WERI-Rb-1 (cell line): ENCODE data around the gene TMEM164.

Source experiments
- DNase-seq: peaks from one replicate; pipeline ENCODE4 v3.0.0-alpha.2; 2020
- H3K27ac ChIP-seq: fragments of 250-450 bp; sonication (Bioruptor Pico); 2 replicates; pipeline ENCODE4 v1.5.1; 2020; ENCODE audit warnings: mild to moderate bottlenecking, moderate library complexity
- H3K27me3 ChIP-seq: fragments of 250-450 bp; sonication (Bioruptor Pico); 2 replicates; pipeline ENCODE4 v1.5.1; 2021; ENCODE audit warnings: mild to moderate bottlenecking, low read depth, moderate library complexity; ENCODE audit not compliant: insufficient read depth, severe bottlenecking
- H3K36me3 ChIP-seq: fragments of 250-450 bp; sonication (Bioruptor Pico); 2 replicates; pipeline ENCODE4 v1.5.1; 2020; ENCODE audit warnings: mild to moderate bottlenecking, moderate library complexity
- H3K4me3 ChIP-seq: 2 replicates; pipeline ENCODE4 v1.5.1; 2011; ENCODE audit warnings: low read depth, mild to moderate bottlenecking, control low read depth, low read length
- H3K9me3 ChIP-seq: fragments of 250-450 bp; sonication (Bioruptor Pico); 2 replicates; pipeline ENCODE4 v1.5.1; 2021; ENCODE audit warnings: mild to moderate bottlenecking, moderate library complexity; ENCODE audit not compliant: severe bottlenecking
- TF ChIP-seq, protein P1 (sequence below): IDR thresholded peaks from 2 replicates; pipeline ENCODE4 v1.5.1; 2011; ENCODE audit warnings: low read depth, mild to moderate bottlenecking, control low read depth, inconsistent platforms, low read length

TMEM164 gene

GRCh38 chrX:110070970-110071369 is 68.1 kb downstream of the TMEM164 start:
- no peak for DNase-seq
- H3K27me3 ChIP-seq = no peaks in the 10 kb centered on the region

GRCh38 chrX:110081320-110081719 is 78.4 kb downstream of the TMEM164 start:
- no peak for DNase-seq
- Histone ChIP-seq H3K9me3 (no peaks in the 10 kb centered on the region), H3K36me3 (no peaks in the 10 kb centered on the region), H3K27ac (no peak overlapping the region), H3K27me3 (no peaks in the 10 kb centered on the region), H3K4me3 (no peak overlapping the region)
- TF ChIP-seq, protein P1, sequence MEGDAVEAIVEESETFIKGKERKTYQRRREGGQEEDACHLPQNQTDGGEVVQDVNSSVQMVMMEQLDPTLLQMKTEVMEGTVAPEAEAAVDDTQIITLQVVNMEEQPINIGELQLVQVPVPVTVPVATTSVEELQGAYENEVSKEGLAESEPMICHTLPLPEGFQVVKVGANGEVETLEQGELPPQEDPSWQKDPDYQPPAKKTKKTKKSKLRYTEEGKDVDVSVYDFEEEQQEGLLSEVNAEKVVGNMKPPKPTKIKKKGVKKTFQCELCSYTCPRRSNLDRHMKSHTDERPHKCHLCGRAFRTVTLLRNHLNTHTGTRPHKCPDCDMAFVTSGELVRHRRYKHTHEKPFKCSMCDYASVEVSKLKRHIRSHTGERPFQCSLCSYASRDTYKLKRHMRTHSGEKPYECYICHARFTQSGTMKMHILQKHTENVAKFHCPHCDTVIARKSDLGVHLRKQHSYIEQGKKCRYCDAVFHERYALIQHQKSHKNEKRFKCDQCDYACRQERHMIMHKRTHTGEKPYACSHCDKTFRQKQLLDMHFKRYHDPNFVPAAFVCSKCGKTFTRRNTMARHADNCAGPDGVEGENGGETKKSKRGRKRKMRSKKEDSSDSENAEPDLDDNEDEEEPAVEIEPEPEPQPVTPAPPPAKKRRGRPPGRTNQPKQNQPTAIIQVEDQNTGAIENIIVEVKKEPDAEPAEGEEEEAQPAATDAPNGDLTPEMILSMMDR = no peak

More at GRCh38 chrX:110070970-110071369, 68.1 kb downstream of the TMEM164 start:
- Histone ChIP-seq H3K9me3 (no peaks in the 10 kb centered on the region), H3K27ac (no peak overlapping the region), H3K4me3 (no peak overlapping the region), H3K36me3 (peaks cover 23% of the 10 kb centered on the region)
- TF ChIP-seq, protein P1 = no peak

DNA sequence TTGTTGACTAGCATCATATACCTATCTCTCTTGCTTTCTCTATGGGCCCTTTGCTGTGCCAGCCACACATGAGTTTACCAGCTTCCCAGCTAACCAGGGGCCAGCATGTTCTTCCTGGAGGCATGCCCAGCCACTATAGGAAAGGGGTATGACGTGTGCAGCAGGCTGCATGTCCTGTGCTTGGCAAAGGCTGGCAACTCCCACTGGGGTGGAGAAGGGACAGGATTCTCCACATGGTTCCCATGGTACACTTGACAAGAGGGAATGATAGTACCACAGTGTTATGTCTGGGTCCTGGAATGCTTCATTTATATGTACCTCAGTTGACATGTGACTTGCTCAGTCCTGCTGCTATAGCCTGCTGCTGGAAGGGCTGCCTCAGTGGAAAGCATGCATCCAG is 78.8 kb downstream of the TMEM164 start:
- Histone ChIP-seq H3K27ac (no peak overlapping the region), H3K4me3 (no peak overlapping the region), H3K9me3 (no peaks in the 10 kb centered on the region), H3K27me3 (no peaks in the 10 kb centered on the region), H3K36me3 (no peaks in the 10 kb centered on the region)
- TF ChIP-seq, protein P1 = no peak
- no peak for DNase-seq

GRCh38 chrX:110082161-110082560 is 79.2 kb downstream of the TMEM164 start:
- TF ChIP-seq, protein P1 = no peak
- H3K27ac ChIP-seq = no peak overlapping the region
- H3K9me3 ChIP-seq = no peaks in the 10 kb centered on the region
- no peak overlapping the region for H3K4me3 ChIP-seq
- DNase-seq = no peak
- no peaks in the 10 kb centered on the region for H3K27me3 ChIP-seq
- no peaks in the 10 kb centered on the region for H3K36me3 ChIP-seq

GRCh38 chrX:110086162-110086915 is 83.4 kb downstream of the TMEM164 start:
- Histone ChIP-seq H3K27ac (no peak overlapping the region), H3K36me3 (no peaks in the 10 kb centered on the region), H3K9me3 (no peaks in the 10 kb centered on the region), H3K27me3 (no peaks in the 10 kb centered on the region), H3K4me3 (no peak overlapping the region)
- DNase-seq = no peak
- TF ChIP-seq, protein P1 = no peak
